A673 (cell line): ENCODE measurements around the gene NASP. TPM values are rescaled to one million over a fixed set of nuclear protein-coding genes. Genes with fewer than 3 reads are reported as not detected.
A peak's percentile ranks its signal among the peaks of the same experiment; 100 is the strongest.

Source experiments
- BruUV-seq: library from RNA; stranded (reverse); fragments of 400-500 nt; replicated peaks from 2 replicates; lab custom pipeline; 2021; lab: Mats Ljungman, UMichigan
- CTCF ChIA-PET: fragments of 300-600 bp; sonication (Branson Sonifier 250); formaldehyde crosslinking; loops from one replicate; lab custom pipeline; 2022; ENCODE audit warnings: antibody characterized with exemption; lab: Charles Lee
- POLR2A ChIA-PET: fragments of 300-600 bp; sonication (Branson Sonifier 250); formaldehyde crosslinking; loops from one replicate; lab custom pipeline; 2022; ENCODE audit warnings: antibody characterized with exemption; ENCODE audit not compliant: low non-redundant PET; lab: Charles Lee
- DNase-seq: peaks from one replicate; pipeline ENCODE4 v3.0.0-alpha.2; 2015; ENCODE audit warnings: low spot score
- H3K27ac ChIP-seq: fragments of 200-600 bp; sonication (generic); 2 replicates; pipeline ENCODE4 v1.5.1; 2016; ENCODE audit warnings: mixed run types, low read depth, mild to moderate bottlenecking, mixed read lengths, antibody characterized with exemption, low read length; ENCODE audit not compliant: poor library complexity, severe bottlenecking
- H3K27me3 ChIP-seq: fragments of 200-600 bp; sonication (generic); replicated peaks from 2 replicates; pipeline ENCODE4 v1.6.1; 2017; ENCODE audit warnings: mixed run types, low read depth, mild to moderate bottlenecking, mixed read lengths, antibody characterized with exemption, low read length; ENCODE audit not compliant: insufficient read depth, poor library complexity
- H3K36me3 ChIP-seq: fragments of 200-600 bp; sonication (generic); 2 replicates; pipeline ENCODE4 v1.6.1; 2016; ENCODE audit warnings: mixed run types, mild to moderate bottlenecking, mixed read lengths, antibody characterized with exemption, low read length; ENCODE audit not compliant: insufficient read depth, poor library complexity, severe bottlenecking
- H3K4me1 ChIP-seq: fragments of 200-600 bp; sonication (generic); 2 replicates; pipeline ENCODE4 v1.6.1; 2017; ENCODE audit warnings: mixed run types, mild to moderate bottlenecking, mixed read lengths, antibody characterized with exemption, low read length; ENCODE audit not compliant: insufficient read depth, poor library complexity, severe bottlenecking
- H3K4me3 ChIP-seq: fragments of 200-600 bp; sonication (generic); 2 replicates; pipeline ENCODE4 v1.5.1; 2016; ENCODE audit warnings: low read depth, mixed run types, mild to moderate bottlenecking, mixed read lengths, low read length; ENCODE audit not compliant: poor library complexity, severe bottlenecking
- H3K9me3 ChIP-seq: fragments of 200-600 bp; sonication (generic); 2 replicates; pipeline ENCODE4 v1.6.1; 2016; ENCODE audit warnings: mixed run types, low read depth, mild to moderate bottlenecking, mixed read lengths, antibody characterized with exemption, low read length; ENCODE audit not compliant: poor library complexity, severe bottlenecking
- CTCF ChIP-seq: fragments of 300-800, 200-600 bp; sonication (generic); conservative IDR thresholded peaks from 2 replicates; pipeline ENCODE4 v1.5.1; 2017; ENCODE audit warnings: low read depth, mild to moderate bottlenecking, antibody characterized with exemption, low read length, moderate library complexity, mixed read lengths
- EZH2 ChIP-seq: fragments of 200-600 bp; sonication (generic); IDR thresholded peaks from 2 replicates; pipeline ENCODE4 v1.6.1; 2017; ENCODE audit warnings: borderline replicate concordance, low read depth, mild to moderate bottlenecking, mixed read lengths, antibody characterized with exemption, low read length; ENCODE audit not compliant: poor library complexity, severe bottlenecking
- intact Hi-C: fragments of 100-400 bp; cut with micrococcal nuclease; formaldehyde crosslinking; loops from one replicate; pipeline ENCODE4 v1.10.0; 2022; ENCODE audit not compliant: unreplicated experiment
- total RNA-seq: library from RNA; stranded (reverse); gene quantifications from 2 replicates; pipeline ENCODE4 v1.2.3, GENCODE V29; 2021

Gene NASP
- total RNA-seq, 1 experiment from 2014 or later: 392 TPM

- H3K27ac ChIP-seq: no peak overlapping the region
- POLR2A ChIA-PET: no interaction called here
- BruUV-seq: no TSS peak
- no peaks in the 10 kb centered on the region for H3K4me1 ChIP-seq
- DNase-seq: no peak
- intact Hi-C loops: no loop called here
- TF ChIP-seq CTCF (no peak), EZH2 (no peak)
- no peaks in the 10 kb centered on the region for H3K9me3 ChIP-seq
- H3K27me3 ChIP-seq: no peaks in the 10 kb centered on the region
- peaks cover 43% of the 10 kb centered on the region for H3K36me3 ChIP-seq
- no peak overlapping the region for H3K4me3 ChIP-seq
- CTCF ChIA-PET: no interaction called here
Measured at GRCh38 chr1:45643978-45644377, 60.1 kb downstream of the NASP start.

GRCh38 chr1:45644661-45645060 is 60.8 kb downstream of the NASP start:
- H3K4me1 ChIP-seq: no peaks in the 10 kb centered on the region
- H3K27ac ChIP-seq: no peak overlapping the region
- no peak overlapping the region for H3K4me3 ChIP-seq
- TF ChIP-seq CTCF (no peak), EZH2 (no peak)
- H3K9me3 ChIP-seq: no peaks in the 10 kb centered on the region
- BruUV-seq: no TSS peak
- intact Hi-C loops: no loop called here
- H3K36me3 ChIP-seq: peaks cover 43% of the 10 kb centered on the region
- ChIA-PET POLR2A (no interaction called here), CTCF (no interaction called here)
- DNase-seq: no peak
- H3K27me3 ChIP-seq: no peaks in the 10 kb centered on the region

- ChIA-PET POLR2A (no interaction called here), CTCF (no interaction called here)
- peaks cover 41% of the 10 kb centered on the region for H3K36me3 ChIP-seq
Measured at GRCh38 chr1:45647248-45648021, 63.6 kb downstream of the NASP start.

More at GRCh38 chr1:45647248-45648021, 63.6 kb downstream of the NASP start:
- no TSS peak for BruUV-seq
- Histone ChIP-seq H3K4me1 (no peaks in the 10 kb centered on the region), H3K27me3 (no peaks in the 10 kb centered on the region), H3K27ac (peak overlapping the region; percentile 26), H3K9me3 (no peaks in the 10 kb centered on the region), H3K4me3 (no peak overlapping the region)
- TF ChIP-seq EZH2 (no peak), CTCF (no peak)
- peak; percentile 35 for DNase-seq
- intact Hi-C loops: no loop called here
